A549 (cell line): ENCODE data around the gene CCDC124. TPM values are rescaled to one million over a fixed set of nuclear protein-coding genes. Genes with fewer than 3 reads are reported as not detected.

Experiments used
- ATAC-seq, 2 experiments: fragments of 200-7000 bp in 1 of 2; fragments of >200 bp in 1 of 2; cut with Nextera tagmentation in 1 of 2; cut with Tn5 transposase in 1 of 2; 3 replicates each; pipeline versions ENCODE4 v1.8.0 to v1.9.1; 2018 to 2020; ENCODE audit warnings: mild to moderate bottlenecking in 1 of 2, moderate library complexity in 1 of 2
- CTCF ChIA-PET: fragments of 300-600 bp; sonication (Branson Sonifier 250); formaldehyde crosslinking; extraction: SDS; loops from one replicate; lab custom pipeline; 2021; ENCODE audit warnings: antibody characterized with exemption, inconsistent platforms; lab: Yijun Ruan, JAX
- POLR2A ChIA-PET: fragments of 350-600 bp; formaldehyde crosslinking; extraction: SDS; loops from one replicate; lab custom pipeline; 2021; ENCODE audit warnings: antibody characterized with exemption, inconsistent platforms; lab: Yijun Ruan, JAX
- DNase-seq, 2 experiments: peaks; one replicate each; pipeline versions ENCODE4 v3.0.0 to v3.0.0-alpha.2; 2011 to 2016; ENCODE audit warnings: low read depth in 1 of 2, low spot score in 1 of 2
- FAIRE-seq: peaks from 2 replicates; lab custom pipeline; 2011; peaks lifted over from hg19 to GRCh38; lab: Jason Lieb, UNC
- H3K27ac ChIP-seq, 2 experiments: fragments of >200 bp; sonication (Bioruptor Twin); formaldehyde crosslinking; 3 replicates each; pipeline ENCODE4 v1.5.1; 2016 to 2017
- H3K4me1 ChIP-seq: fragments of >200 bp; sonication (Bioruptor Twin); formaldehyde crosslinking; 3 replicates; pipeline ENCODE4 v1.6.1; 2016
- H3K4me2 ChIP-seq: fragments of >200 bp; sonication (Bioruptor Twin); formaldehyde crosslinking; 3 replicates; pipeline ENCODE4 v1.6.1; 2016
- H3K4me3 ChIP-seq: fragments of >200 bp; sonication (Bioruptor Twin); formaldehyde crosslinking; 3 replicates; pipeline ENCODE4 v1.5.1; 2016
- H3K9me3 ChIP-seq: fragments of >200 bp; sonication (Bioruptor Twin); formaldehyde crosslinking; 3 replicates; pipeline ENCODE4 v1.6.1; 2016
- CEBPB ChIP-seq, 2 experiments: fragments of >200 bp in 1 of 2; sonication (Bioruptor Twin) in 1 of 2; formaldehyde crosslinking in 1 of 2; IDR thresholded peaks; 2 replicates each; pipeline ENCODE4 v1.6.1; 2012 to 2016
- CHD4 ChIP-seq: fragments of 200-600 bp; sonication (generic); IDR thresholded peaks from 2 replicates; pipeline ENCODE4 v1.6.1; 2016; ENCODE audit warnings: antibody characterized with exemption, mild to moderate bottlenecking, borderline replicate concordance
- EHMT2 ChIP-seq: fragments of 200-600 bp; sonication (generic); IDR thresholded peaks from 2 replicates; pipeline ENCODE4 v1.6.1; 2016; ENCODE audit warnings: antibody characterized with exemption, low read depth, mild to moderate bottlenecking, moderate library complexity
- ESRRA ChIP-seq: fragments of 150-350 bp; IDR thresholded peaks from 2 replicates; pipeline ENCODE4 v1.6.1; 2014; ENCODE audit warnings: mild to moderate bottlenecking, low read length, borderline replicate concordance
- HDAC2 ChIP-seq: fragments of 200-600 bp; sonication (generic); IDR thresholded peaks from 2 replicates; pipeline ENCODE4 v1.6.1; 2016
- JUNB ChIP-seq: fragments of >200 bp; sonication (Bioruptor Twin); formaldehyde crosslinking; IDR thresholded peaks from 2 replicates; pipeline ENCODE4 v1.6.1; 2016
- POLR2AphosphoS2 ChIP-seq: conservative IDR thresholded peaks from 2 replicates; pipeline ENCODE4 v1.6.1; 2012; ENCODE audit warnings: low read length, improper control_type of control experiment, inconsistent platforms
- RAD21 ChIP-seq, 2 experiments: fragments of >200 bp in 1 of 2; sonication (Bioruptor Twin) in 1 of 2; formaldehyde crosslinking in 1 of 2; IDR thresholded peaks in 1 of 2; conservative IDR thresholded peaks in 1 of 2; 2 replicates in 1 of 2; 3 replicates in 1 of 2; pipeline ENCODE4 v1.6.1; 2012 to 2018; ENCODE audit warnings: inconsistent platforms in 1 of 2
- RNF2 ChIP-seq: fragments of 200-600 bp; sonication (generic); IDR thresholded peaks from 2 replicates; pipeline ENCODE4 v1.6.1; 2016; ENCODE audit warnings: low read depth, mild to moderate bottlenecking, antibody characterized with exemption, moderate library complexity, borderline replicate concordance
- SREBF2 ChIP-seq: fragments of 450-650 bp; IDR thresholded peaks from 2 replicates; pipeline ENCODE4 v1.6.1; 2014; ENCODE audit warnings: mild to moderate bottlenecking, moderate library complexity
- ZC3H11A ChIP-seq: fragments of 450-650 bp; IDR thresholded peaks from 2 replicates; pipeline ENCODE4 v1.6.1; 2014; ENCODE audit warnings: antibody characterized with exemption, mild to moderate bottlenecking
- ZFP36 ChIP-seq: fragments of 450-650 bp; IDR thresholded peaks from 2 replicates; pipeline ENCODE4 v1.6.1; 2014; ENCODE audit warnings: borderline replicate concordance; ENCODE audit not compliant: partially characterized antibody
- ZNF302 ChIP-seq: fragments of 250-450 bp; sonication (Bioruptor Pico); IDR thresholded peaks from 2 replicates; pipeline ENCODE4 v1.9.0; 2021; ENCODE audit warnings: inconsistent platforms, mild to moderate bottlenecking, moderate library complexity
- WGBS: methylation state at CpG from one replicate; pipeline ENCODE4 v1.1.6; 2017; ENCODE audit errors: missing lambda C conversion rate; 5-methylcytosine and 5-hydroxymethylcytosine counted together
- polyA plus RNA-seq, 4 experiments: library from polyadenylated mRNA; depleted of rRNA in 3 of 4; stranded (reverse); fragments of >200 nt; fragmentation: RNase III in 1 of 4; extraction: RNeasy Plus Mini Kit Qiagen cat#74134 plus additional on column Dnase treatment in 1 of 4; gene quantifications; 2 replicates in 3 of 4; 3 replicates in 1 of 4; pipeline ENCODE4 v1.2.3, GENCODE V29; 2011 to 2017
- small RNA-seq, 6 experiments: library from RNA; depleted of rRNA; stranded (forward); fragments of <200 nt; gene quantifications; one replicate each; pipeline ENCODE3, GENCODE V24; 2012

Gene CCDC124
- polyA plus RNA-seq, 2 of the 4 experiments (the other 2 are of a cell fraction): 35.4 to 113 TPM

DNA sequence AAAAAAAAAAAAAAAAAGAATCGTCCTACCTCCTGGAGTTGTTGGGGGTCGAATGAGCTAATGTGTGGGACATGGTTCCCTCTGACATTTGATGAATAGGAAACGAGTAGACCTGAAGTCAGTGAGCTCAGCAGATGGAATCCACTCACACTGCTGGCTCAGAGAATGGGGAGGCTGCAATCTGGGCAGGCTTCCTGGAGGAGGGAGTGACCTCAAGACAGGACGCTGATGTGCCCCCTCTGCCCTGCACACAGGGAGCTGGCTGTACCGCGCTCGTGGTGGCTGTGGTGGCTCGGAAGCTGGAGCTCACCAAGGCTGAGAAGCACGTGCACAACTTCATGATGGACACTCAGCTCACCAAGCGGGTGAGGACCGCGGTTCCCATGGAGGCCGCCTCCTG is 55.3 kb downstream of the CCDC124 start:
- CTCF ChIA-PET: interaction anchor here (0.7 to 17.1 kb wide), 4 partner anchors 9 to 118 kb away, joined by 3 to 493 read pairs (median 6); partner anchors contain the start of gene CCDC124

GRCh38 chr19:17989425-17990094 is 56.7 kb downstream of the CCDC124 start:
- CTCF ChIA-PET: interaction anchor here (0.7 to 17.1 kb wide), 4 partner anchors 10 to 47 kb away, joined by 3 to 493 read pairs (median 6); partner anchors contain the start of gene CCDC124
- Histone ChIP-seq H3K4me3 (no peak overlapping the region), H3K4me2 (no peak overlapping the region), H3K4me1 (no peaks in the 10 kb centered on the region), H3K9me3 (no peaks in the 10 kb centered on the region), H3K27ac (no peak overlapping the region)
- no peak for FAIRE-seq
- DNase-seq: no peak
- no peak for ATAC-seq
- no peak for TF ChIP-seq ZNF302
- TF ChIP-seq RAD21 (conservative IDR thresholded peaks at IDR 0.05 in 1 of 2, IDR thresholded peaks at IDR 0.05 in 1 of 2): no peak
- POLR2A ChIA-PET: no interaction called here
- 90% methylated on average over 8 of the region's 16 CpGs for WGBS

More for the DNA sequence above, 55.3 kb downstream of the CCDC124 start:
- Histone ChIP-seq H3K4me2 (no peak overlapping the region), H3K4me1 (no peaks in the 10 kb centered on the region), H3K27ac (no peak overlapping the region), H3K9me3 (no peaks in the 10 kb centered on the region), H3K4me3 (no peak overlapping the region)
- WGBS: 94% methylated on average over 13 of the region's 13 CpGs
- TF ChIP-seq CHD4: no peak
- TF ChIP-seq ZFP36: peak; percentile 86
- no peak for DNase-seq
- no peak for ATAC-seq
- FAIRE-seq: no peak
- POLR2A ChIA-PET: no interaction called here

- TF ChIP-seq ZC3H11A: no peak
- no peak for TF ChIP-seq ESRRA
- TF ChIP-seq JUNB: no peak
- no peak for TF ChIP-seq SREBF2
- TF ChIP-seq EHMT2: no peak
- TF ChIP-seq ZNF302: no peak
- TF ChIP-seq ZFP36: no peak
- no peak for TF ChIP-seq HDAC2
- TF ChIP-seq CHD4: no peak
- TF ChIP-seq CEBPB (IDR thresholded peaks at IDR 0.05): no peak
- no peak for TF ChIP-seq RNF2
- no peak for TF ChIP-seq POLR2AphosphoS2
- 91% methylated on average over 11 of the region's 27 CpGs for WGBS
These were observed 60.4 kb downstream of the CCDC124 start for GRCh38 chr19:17993076-17993813.

More at GRCh38 chr19:17993076-17993813, 60.4 kb downstream of the CCDC124 start:
- ATAC-seq: no peak
- no peak for FAIRE-seq
- Histone ChIP-seq H3K4me1 (peaks cover 11% of the 10 kb centered on the region), H3K4me2 (no peak overlapping the region), H3K9me3 (no peaks in the 10 kb centered on the region), H3K4me3 (no peak overlapping the region), H3K27ac (no peak overlapping the region)
- CTCF ChIA-PET: interaction anchor here (0.5 to 17.1 kb wide), 6 partner anchors 51 to 335 kb away, joined by 3 to 493 read pairs (median 4); partner anchors contain the start of genes CCDC124, RPL18A and SLC5A5
- POLR2A ChIA-PET: no interaction called here
- DNase-seq: no peak

Small RNA genes lying within 50 kb of the gene (small RNA-seq; reads per million reads assigned to genes)
- gene RNA5SP468: 0 reads per million in 6 experiments

Other genes starting within 250 kb of the CCDC124 start
- gene UNC13A, start 244.7 kb upstream of the CCDC124 start, polyA plus RNA-seq (2011; rRNA removed): 4.2 and 5.5 TPM in 2 replicates
- gene UNC13A, start 244.7 kb upstream of the CCDC124 start, polyA plus RNA-seq (2017; fragmentation: RNase III; extraction: RNeasy Plus Mini Kit Qiagen cat#74134 plus additional on column Dnase treatment): 2.6 to 3.1 TPM (median 2.8 TPM) in 3 replicates
- gene MAP1S, start 213.5 kb upstream of the CCDC124 start, polyA plus RNA-seq (2011; rRNA removed): 8.3 and 10.6 TPM in 2 replicates
- 23.2 to 26.9 TPM (median 26.4 TPM) in 3 replicates for gene MAP1S, start 213.5 kb upstream of the CCDC124 start, polyA plus RNA-seq (2017; fragmentation: RNase III; extraction: RNeasy Plus Mini Kit Qiagen cat#74134 plus additional on column Dnase treatment)
- gene FCHO1, start 181.5 kb upstream of the CCDC124 start, polyA plus RNA-seq (2011; rRNA removed): 1.7 and 2.2 TPM in 2 replicates
- gene FCHO1, start 181.5 kb upstream of the CCDC124 start, polyA plus RNA-seq (2017; fragmentation: RNase III; extraction: RNeasy Plus Mini Kit Qiagen cat#74134 plus additional on column Dnase treatment): 13.1 to 14.3 TPM (median 13.6 TPM) in 3 replicates
- 2.7 and 4.8 TPM in 2 replicates for gene B3GNT3, start 137.9 kb upstream of the CCDC124 start, polyA plus RNA-seq (2011; rRNA removed)
- gene B3GNT3, start 137.9 kb upstream of the CCDC124 start, polyA plus RNA-seq (2017; fragmentation: RNase III; extraction: RNeasy Plus Mini Kit Qiagen cat#74134 plus additional on column Dnase treatment): 1.6 to 2.4 TPM (median 1.8 TPM) in 3 replicates
- 0.27 and 1.2 TPM in 2 replicates for gene INSL3, start 111.5 kb upstream of the CCDC124 start, polyA plus RNA-seq (2011; rRNA removed)
- gene INSL3, start 111.5 kb upstream of the CCDC124 start, polyA plus RNA-seq (2017; fragmentation: RNase III; extraction: RNeasy Plus Mini Kit Qiagen cat#74134 plus additional on column Dnase treatment): 0.25 to 0.32 TPM (median 0.28 TPM) in 3 replicates
- gene JAK3, start 85.0 kb upstream of the CCDC124 start, polyA plus RNA-seq (2011; rRNA removed): 0.89 and 1.2 TPM in 2 replicates
- gene JAK3, start 85.0 kb upstream of the CCDC124 start, polyA plus RNA-seq (2017; fragmentation: RNase III; extraction: RNeasy Plus Mini Kit Qiagen cat#74134 plus additional on column Dnase treatment): 0.24 to 0.40 TPM (median 0.31 TPM) in 3 replicates
- 624 and 696 TPM in 2 replicates for gene RPL18A, start 73.1 kb upstream of the CCDC124 start, polyA plus RNA-seq (2011; rRNA removed)
- 1,807 to 1,898 TPM (median 1,812 TPM) in 3 replicates for gene RPL18A, start 73.1 kb upstream of the CCDC124 start, polyA plus RNA-seq (2017; fragmentation: RNase III; extraction: RNeasy Plus Mini Kit Qiagen cat#74134 plus additional on column Dnase treatment)
- 0.25 TPM in 2 replicates for gene SLC5A5, start 61.1 kb upstream of the CCDC124 start, polyA plus RNA-seq (2011; rRNA removed)
- 0.06 to 0.20 TPM (median 0.13 TPM) in 3 replicates for gene SLC5A5, start 61.1 kb upstream of the CCDC124 start, polyA plus RNA-seq (2017; fragmentation: RNase III; extraction: RNeasy Plus Mini Kit Qiagen cat#74134 plus additional on column Dnase treatment)
- 0.20 and 0.43 TPM in 2 replicates for gene KCNN1, start 34.1 kb downstream of the CCDC124 start, polyA plus RNA-seq (2011; rRNA removed)
- gene KCNN1, start 34.1 kb downstream of the CCDC124 start, polyA plus RNA-seq (2017; fragmentation: RNase III; extraction: RNeasy Plus Mini Kit Qiagen cat#74134 plus additional on column Dnase treatment): 0.56 to 0.85 TPM (median 0.69 TPM) in 3 replicates
- 11.2 and 14.5 TPM in 2 replicates for gene ARRDC2, start 75.2 kb downstream of the CCDC124 start, polyA plus RNA-seq (2011; rRNA removed)
- 14.8 to 15.2 TPM (median 15.0 TPM) in 3 replicates for gene ARRDC2, start 75.2 kb downstream of the CCDC124 start, polyA plus RNA-seq (2017; fragmentation: RNase III; extraction: RNeasy Plus Mini Kit Qiagen cat#74134 plus additional on column Dnase treatment)
- not detected in 2 replicates for gene IL12RB1, start 153.9 kb downstream of the CCDC124 start, polyA plus RNA-seq (2011; rRNA removed)
- gene IL12RB1, start 153.9 kb downstream of the CCDC124 start, polyA plus RNA-seq (2017; fragmentation: RNase III; extraction: RNeasy Plus Mini Kit Qiagen cat#74134 plus additional on column Dnase treatment): not detected in 3 replicates
- gene MAST3, start 164.8 kb downstream of the CCDC124 start, polyA plus RNA-seq (2011; rRNA removed): 1.3 and 1.9 TPM in 2 replicates
- gene MAST3, start 164.8 kb downstream of the CCDC124 start, polyA plus RNA-seq (2017; fragmentation: RNase III; extraction: RNeasy Plus Mini Kit Qiagen cat#74134 plus additional on column Dnase treatment): 2.0 to 2.5 TPM (median 2.0 TPM) in 3 replicates
- gene PIK3R2, start 220.1 kb downstream of the CCDC124 start, polyA plus RNA-seq (2011; rRNA removed): 5.3 and 6.7 TPM in 2 replicates
- 8.3 to 12.4 TPM (median 9.3 TPM) in 3 replicates for gene PIK3R2, start 220.1 kb downstream of the CCDC124 start, polyA plus RNA-seq (2017; fragmentation: RNase III; extraction: RNeasy Plus Mini Kit Qiagen cat#74134 plus additional on column Dnase treatment)
- gene IFI30, start 240.8 kb downstream of the CCDC124 start, polyA plus RNA-seq (2011; rRNA removed): 11.2 and 12.3 TPM in 2 replicates
- 13.5 to 19.8 TPM (median 16.8 TPM) in 3 replicates for gene IFI30, start 240.8 kb downstream of the CCDC124 start, polyA plus RNA-seq (2017; fragmentation: RNase III; extraction: RNeasy Plus Mini Kit Qiagen cat#74134 plus additional on column Dnase treatment)